C4-2B (cell line): Measurements from ENCODE around the gene NAT10.

ENCODE experiments used
- H3K27ac ChIP-seq: fragments of 450-650 bp; 2 replicates; pipeline ENCODE4 v1.5.1; 2017
- CTCF ChIP-seq: fragments of 450-650 bp; conservative IDR thresholded peaks from 2 replicates; pipeline ENCODE4 v1.5.1; 2017; ENCODE audit warnings: mild to moderate bottlenecking
- ZFX ChIP-seq: fragments of 450-650 bp; IDR thresholded peaks from 2 replicates; pipeline ENCODE4 v1.6.1; 2017

The NAT10 gene

GRCh38 chr11:34151916-34152845 is 46.8 kb downstream of the NAT10 start:
- TF ChIP-seq CTCF: no peak
- no peak for TF ChIP-seq ZFX
- H3K27ac ChIP-seq: no peak overlapping the region

- TF ChIP-seq ZFX (no peak), CTCF (no peak)
- H3K27ac ChIP-seq: no peak overlapping the region
Measured at GRCh38 chr11:34154059-34154875, 48.8 kb downstream of the NAT10 start.

- no peak overlapping the region for H3K27ac ChIP-seq
- TF ChIP-seq ZFX: no peak
- TF ChIP-seq CTCF: no peak
Measured at GRCh38 chr11:34155057-34155756, 49.8 kb downstream of the NAT10 start.

- no peak for TF ChIP-seq CTCF
- no peak overlapping the region for H3K27ac ChIP-seq
Measured at GRCh38 chr11:34155757-34156062, 50.3 kb downstream of the NAT10 start.

- TF ChIP-seq ZFX (no peak), CTCF (no peak)
- no peak overlapping the region for H3K27ac ChIP-seq
Measured at GRCh38 chr11:34157163-34157562, 51.7 kb downstream of the NAT10 start.

- TF ChIP-seq ZFX: no peak
- no peak for TF ChIP-seq CTCF
- no peak overlapping the region for H3K27ac ChIP-seq
Measured at GRCh38 chr11:34158661-34159060, 53.2 kb downstream of the NAT10 start.
